Suprapubic skin (tissue), 4 donors: ENCODE measurements around the gene CDH4. TPM values are rescaled to one million over a fixed set of nuclear protein-coding genes. Genes with fewer than 3 reads are reported as not detected.

ENCODE experiments used
- DNase-seq, 2 donors: peaks; one replicate each; pipeline ENCODE4 v3.0.0-alpha.2; 2019; ENCODE audit warnings: low spot score in 2 of 2
- H3K27ac ChIP-seq: fragments of 200-600 bp; sonication (generic); one replicate; pipeline ENCODE4 v1.5.1; 2019
- H3K27me3 ChIP-seq: fragments of 200-600 bp; sonication (generic); one replicate; pipeline ENCODE4 v1.5.1; 2019
- H3K36me3 ChIP-seq: fragments of 200-600 bp; sonication (generic); one replicate; pipeline ENCODE4 v1.5.1; 2019
- H3K4me1 ChIP-seq: fragments of 200-600 bp; sonication (generic); one replicate; pipeline ENCODE4 v1.5.1; 2019
- H3K4me3 ChIP-seq: fragments of 200-600 bp; sonication (generic); one replicate; pipeline ENCODE4 v1.5.1; 2019; ENCODE audit warnings: mild to moderate bottlenecking
- H3K9me3 ChIP-seq: fragments of 200-600 bp; sonication (generic); one replicate; pipeline ENCODE4 v1.5.1; 2019
- CTCF ChIP-seq, 2 donors: fragments of 200-600 bp in 1 of 2; fragments of 450-650 bp in 1 of 2; sonication (generic) in 1 of 2; IDR thresholded peaks; one replicate each; pipeline ENCODE4 v1.5.1; 2016 to 2019; ENCODE audit warnings: antibody characterized with exemption in 2 of 2, mild to moderate bottlenecking in 1 of 2, moderate library complexity in 1 of 2
- EP300 ChIP-seq: sonication (generic); formaldehyde crosslinking; IDR thresholded peaks from one replicate; pipeline ENCODE4 v1.6.1; 2017; ENCODE audit warnings: antibody characterized with exemption
- POLR2A ChIP-seq, 2 donors: fragments of 450-650 bp; IDR thresholded peaks; one replicate each; pipeline ENCODE4 v1.6.1; 2017; ENCODE audit warnings: antibody characterized with exemption in 2 of 2, mild to moderate bottlenecking in 2 of 2, moderate library complexity in 2 of 2
- POLR2AphosphoS5 ChIP-seq, 3 donors: sonication (generic); formaldehyde crosslinking; IDR thresholded peaks; one replicate each; pipeline ENCODE4 v1.6.1; 2017; ENCODE audit warnings: antibody characterized with exemption in 3 of 3
- WGBS: methylation state at CpG from one replicate; pipeline ENCODE4 v1.1.5; 2018; 5-methylcytosine and 5-hydroxymethylcytosine counted together
- total RNA-seq, 4 donors: library from RNA; depleted of rRNA; stranded (reverse); fragments of >200 nt; gene quantifications; one replicate each; pipeline ENCODE4 v1.1.0, GENCODE V29; 2016

Gene CDH4
- total RNA-seq, 4 donors from 2014 or later: 0.91 to 5.9 (median 2.6) TPM

DNA sequence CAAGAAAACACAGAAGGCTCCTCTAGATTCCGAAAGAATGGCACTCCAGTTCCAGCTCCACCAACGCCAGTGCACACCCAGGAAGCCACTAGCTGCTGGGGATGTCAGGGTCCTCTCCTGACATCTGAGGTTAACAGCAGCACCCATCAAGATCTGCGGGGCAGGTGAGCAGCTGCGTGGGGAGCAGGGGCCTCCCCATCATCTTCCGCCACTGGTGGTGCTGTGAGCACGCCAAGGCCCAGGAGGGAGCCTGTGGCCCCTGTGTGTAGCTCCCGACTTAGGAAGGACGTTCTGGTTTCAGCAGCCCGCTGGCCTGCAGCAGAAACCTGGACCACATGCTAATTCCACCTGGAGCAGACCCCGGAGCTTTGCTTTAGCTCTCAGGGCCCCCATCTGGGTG lies 427.4 kb downstream of the CDH4 start:
- 93% methylated on average over 10 of the region's 10 CpGs for WGBS
- Histone ChIP-seq H3K27ac (no peak overlapping the region), H3K4me1 (peaks cover 15% of the 10 kb centered on the region), H3K4me3 (no peak overlapping the region), H3K27me3 (peaks cover 26% of the 10 kb centered on the region), H3K36me3 (no peaks in the 10 kb centered on the region), H3K9me3 (no peaks in the 10 kb centered on the region)
- TF ChIP-seq POLR2AphosphoS5 (IDR thresholded peaks at IDR 0.05) (no peak), EP300 (no peak), CTCF (IDR thresholded peaks at IDR 0.05) (no peak), POLR2A (IDR thresholded peaks at IDR 0.05) (no peak)
- DNase-seq: no peak

GRCh38 chr20:61680096-61680495 lies 428.0 kb downstream of the CDH4 start:
- Histone ChIP-seq H3K36me3 (no peaks in the 10 kb centered on the region), H3K4me1 (peaks cover 15% of the 10 kb centered on the region), H3K9me3 (no peaks in the 10 kb centered on the region), H3K27me3 (peaks cover 28% of the 10 kb centered on the region), H3K27ac (no peak overlapping the region), H3K4me3 (no peak overlapping the region)
- TF ChIP-seq POLR2A (IDR thresholded peaks at IDR 0.05) (no peak), POLR2AphosphoS5 (IDR thresholded peaks at IDR 0.05) (no peak), CTCF (IDR thresholded peaks at IDR 0.05) (no peak), EP300 (no peak)
- WGBS: 91% methylated on average over 5 of the region's 7 CpGs
- no peak for DNase-seq

- peaks cover 15% of the 10 kb centered on the region for H3K4me1 ChIP-seq
- TF ChIP-seq POLR2AphosphoS5 (IDR thresholded peaks at IDR 0.05) (no peak), CTCF (IDR thresholded peaks at IDR 0.05) (no peak), POLR2A (IDR thresholded peaks at IDR 0.05) (no peak), EP300 (no peak)
- DNase-seq: no peak
- H3K36me3 ChIP-seq: no peaks in the 10 kb centered on the region
- H3K4me3 ChIP-seq: no peak overlapping the region
- H3K27me3 ChIP-seq: peaks cover 29% of the 10 kb centered on the region
- H3K9me3 ChIP-seq: no peaks in the 10 kb centered on the region
- H3K27ac ChIP-seq: no peak overlapping the region
- WGBS: 64% methylated on average over 5 of the region's 5 CpGs
These were observed 430.3 kb downstream of the CDH4 start for GRCh38 chr20:61682114-61682995.

GRCh38 chr20:61682996-61683681 lies 431.1 kb downstream of the CDH4 start:
- H3K4me3 ChIP-seq: no peak overlapping the region
- DNase-seq: no peak
- 31% methylated on average over 16 of the region's 20 CpGs for WGBS
- peaks cover 34% of the 10 kb centered on the region for H3K27me3 ChIP-seq
- H3K27ac ChIP-seq: no peak overlapping the region
- no peak for TF ChIP-seq CTCF (IDR thresholded peaks at IDR 0.05)
- TF ChIP-seq EP300: no peak
- no peak for TF ChIP-seq POLR2AphosphoS5 (IDR thresholded peaks at IDR 0.05)
- TF ChIP-seq POLR2A (IDR thresholded peaks at IDR 0.05): no peak
- H3K4me1 ChIP-seq: peaks cover 15% of the 10 kb centered on the region
- H3K9me3 ChIP-seq: no peaks in the 10 kb centered on the region
- H3K36me3 ChIP-seq: no peaks in the 10 kb centered on the region

DNA sequence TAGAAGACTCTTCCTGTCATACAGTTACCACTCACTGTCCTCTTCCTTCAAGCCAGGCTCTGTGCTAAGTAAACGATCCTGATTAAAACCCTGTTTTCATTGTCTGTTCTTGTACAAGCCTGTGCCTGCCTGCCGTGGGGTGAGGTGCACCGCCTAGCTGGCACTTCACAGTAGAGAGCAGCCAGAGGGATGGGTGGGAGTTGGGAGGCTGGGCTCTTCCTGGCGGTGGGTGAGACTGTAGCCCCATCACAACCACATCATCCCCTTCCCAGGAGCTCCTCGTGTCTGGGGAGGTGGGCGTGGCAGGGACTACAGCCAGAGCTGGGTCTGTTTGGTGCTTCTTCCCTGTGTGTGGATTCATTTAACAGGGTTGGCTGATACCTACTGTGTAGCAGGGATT lies 431.7 kb downstream of the CDH4 start:
- Histone ChIP-seq H3K9me3 (no peaks in the 10 kb centered on the region), H3K4me3 (peak overlapping the region; percentile 9), H3K27me3 (peaks cover 38% of the 10 kb centered on the region), H3K36me3 (no peaks in the 10 kb centered on the region), H3K27ac (peak overlapping the region; percentile 65), H3K4me1 (peaks cover 15% of the 10 kb centered on the region)
- TF ChIP-seq CTCF (IDR thresholded peaks at IDR 0.05) (no peak), POLR2AphosphoS5 (IDR thresholded peaks at IDR 0.05) (no peak), POLR2A (IDR thresholded peaks at IDR 0.05) (no peak), EP300 (no peak)
- 16% methylated on average over 5 of the region's 6 CpGs for WGBS
- no peak for DNase-seq
